Stimulated activated CD4-positive, alpha-beta T cell treated with anti-CD3 and anti-CD28 coated beads, Interleukin-15, amount 100 ng/mL, for 24 hours (primary cell): Measurements from ENCODE around the gene INAFM1.
"Not testable (repeated sequence)": the region's sequence is repeated elsewhere in the genome, so short reads cannot be mapped to it uniquely, and the experiment has no call there.

Experiments used
- DNase-seq: peaks from one replicate; pipeline ENCODE4 v3.0.0-alpha.2; 2020

Gene INAFM1

DNA sequence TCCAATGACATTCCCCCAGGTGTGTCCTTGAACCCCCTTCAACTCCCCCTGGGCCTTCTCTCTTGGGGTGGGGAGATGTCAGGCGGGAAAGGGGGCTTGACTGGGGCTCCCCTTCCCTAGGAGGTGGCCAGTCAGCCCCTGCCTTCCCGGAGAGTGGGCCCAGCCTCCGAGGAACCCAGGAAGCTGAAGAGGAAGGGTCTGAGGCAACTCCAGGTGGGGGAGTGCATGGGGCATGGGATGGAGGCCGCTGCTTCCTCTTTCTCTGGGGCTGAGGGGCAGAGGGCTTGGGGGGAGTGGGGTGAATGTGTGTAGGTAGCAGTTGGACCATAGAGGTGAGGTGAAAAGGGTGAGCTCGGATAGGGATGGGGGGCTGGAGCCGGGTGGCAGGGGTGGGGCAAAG, 2.7 kb upstream of the INAFM1 start:
- DNase-seq = no peak

DNA sequence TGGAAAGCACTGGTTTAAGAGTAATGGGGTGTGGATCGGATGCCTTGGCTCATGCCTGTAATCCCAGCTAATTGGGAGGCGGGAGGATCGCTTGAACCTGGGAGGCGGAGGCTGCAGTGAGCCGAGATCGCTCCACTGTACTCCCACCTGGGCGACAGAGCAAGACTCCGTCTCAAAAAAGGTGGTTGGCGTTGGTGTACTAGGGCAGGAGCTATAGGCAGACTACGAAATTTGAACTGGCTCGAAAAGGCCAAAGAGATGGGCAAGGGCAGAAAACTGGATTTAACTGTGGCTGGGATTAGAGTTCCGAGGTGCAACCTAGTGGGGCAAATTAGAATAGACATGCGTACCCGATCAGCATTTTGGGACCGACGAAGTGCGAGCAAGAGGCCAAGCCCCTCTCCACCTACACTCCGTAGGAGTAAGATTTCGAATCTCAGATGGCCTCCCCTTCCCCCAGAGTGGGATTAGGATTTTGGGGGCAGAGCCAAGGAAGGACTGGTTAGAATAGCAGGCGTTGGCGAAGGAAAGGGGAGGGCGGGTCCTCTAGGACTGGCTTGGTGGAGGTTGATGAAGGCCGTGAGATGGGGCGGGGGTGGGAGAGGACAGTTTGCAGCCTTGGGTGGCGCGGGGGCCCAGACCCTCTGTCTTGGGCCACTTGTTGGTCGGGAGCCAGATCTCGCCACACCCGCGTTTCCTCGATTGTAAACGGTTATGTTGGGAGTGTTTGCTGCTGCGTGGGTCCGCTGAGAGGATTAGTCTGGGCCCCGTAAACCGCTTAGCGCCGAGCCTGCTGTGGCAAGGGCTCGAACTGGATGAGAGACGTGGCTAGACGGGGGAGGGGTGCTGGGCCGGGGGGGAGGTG, 2.0 kb upstream of the INAFM1 start:
- DNase-seq = no peak

DNA sequence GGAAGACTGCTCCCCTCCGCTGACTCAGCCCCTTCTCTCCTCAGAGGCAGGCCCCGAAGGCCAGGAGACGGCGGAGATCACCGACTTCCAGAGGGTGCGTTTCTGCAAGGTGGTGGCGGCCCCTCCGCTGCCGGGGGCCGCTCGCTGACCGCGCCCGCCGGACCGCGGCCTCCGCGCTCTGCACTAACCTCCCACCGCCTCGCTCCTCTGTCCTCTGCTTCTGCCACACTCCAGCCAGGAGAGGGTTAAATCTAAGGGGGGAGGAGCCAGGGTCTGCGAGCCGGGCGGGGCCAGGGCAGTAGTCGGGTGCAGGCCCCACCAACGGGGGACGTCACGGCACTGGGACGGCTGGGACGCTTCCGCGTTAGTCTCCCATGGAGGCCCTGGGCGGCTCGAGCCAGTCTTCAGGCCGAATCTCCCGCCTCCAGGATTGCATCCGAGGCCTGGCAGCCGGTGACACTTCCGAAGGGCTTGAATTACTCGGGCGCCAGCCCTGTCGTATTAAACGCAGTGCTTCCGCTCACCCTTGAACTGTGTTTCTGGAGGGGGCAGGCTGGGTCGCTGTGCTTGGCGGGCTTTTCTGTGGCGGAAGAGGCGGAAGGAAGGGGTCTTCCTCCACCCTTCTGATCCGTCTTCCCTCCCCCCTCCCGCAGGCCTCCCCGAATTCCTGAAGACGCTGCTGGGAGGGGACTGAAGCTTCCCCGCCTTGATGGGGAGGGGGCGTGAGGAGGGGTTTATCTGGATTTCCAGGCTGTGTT, 1.2 kb upstream of the INAFM1 start:
- DNase-seq = peak; percentile 93

DNA sequence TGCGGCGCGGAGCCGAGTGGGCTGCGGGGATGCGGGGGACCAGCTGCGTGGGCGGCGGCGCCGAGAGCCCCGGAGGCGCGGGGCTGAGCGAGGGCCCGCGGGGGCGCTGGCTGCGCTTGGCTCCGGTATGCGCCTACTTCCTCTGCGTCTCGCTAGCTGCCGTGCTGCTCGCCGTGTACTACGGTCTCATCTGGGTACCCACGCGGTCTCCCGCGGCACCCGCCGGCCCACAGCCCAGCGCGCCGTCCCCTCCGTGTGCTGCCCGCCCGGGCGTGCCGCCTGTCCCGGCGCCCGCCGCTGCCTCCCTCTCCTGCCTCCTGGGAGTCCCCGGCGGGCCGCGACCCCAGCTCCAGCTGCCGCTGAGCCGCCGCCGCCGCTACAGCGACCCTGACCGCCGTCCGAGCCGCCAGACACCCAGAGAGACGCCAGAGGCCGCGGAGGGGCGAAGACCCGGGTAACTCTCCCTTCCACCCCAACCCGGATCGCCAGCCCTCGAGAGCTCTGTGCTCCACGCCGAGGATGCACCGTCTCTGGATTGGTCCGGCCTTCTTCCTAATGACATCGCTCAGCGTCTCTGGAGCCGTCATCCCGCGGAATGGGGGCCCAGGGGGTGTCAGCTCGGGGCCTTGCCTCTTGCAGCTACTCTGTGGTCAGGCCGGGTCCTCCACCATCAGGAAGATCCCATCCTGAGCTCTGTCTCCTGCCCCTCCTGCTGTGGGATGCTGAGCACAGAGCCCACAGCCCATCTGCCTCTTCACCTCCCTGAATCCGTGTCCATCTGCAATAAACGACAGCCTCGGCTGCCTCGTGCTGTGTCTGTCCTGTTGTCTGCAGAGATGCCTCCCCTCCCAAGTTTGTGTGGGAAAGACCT, 441 bp downstream of the INAFM1 start:
- no peak for DNase-seq

DNA sequence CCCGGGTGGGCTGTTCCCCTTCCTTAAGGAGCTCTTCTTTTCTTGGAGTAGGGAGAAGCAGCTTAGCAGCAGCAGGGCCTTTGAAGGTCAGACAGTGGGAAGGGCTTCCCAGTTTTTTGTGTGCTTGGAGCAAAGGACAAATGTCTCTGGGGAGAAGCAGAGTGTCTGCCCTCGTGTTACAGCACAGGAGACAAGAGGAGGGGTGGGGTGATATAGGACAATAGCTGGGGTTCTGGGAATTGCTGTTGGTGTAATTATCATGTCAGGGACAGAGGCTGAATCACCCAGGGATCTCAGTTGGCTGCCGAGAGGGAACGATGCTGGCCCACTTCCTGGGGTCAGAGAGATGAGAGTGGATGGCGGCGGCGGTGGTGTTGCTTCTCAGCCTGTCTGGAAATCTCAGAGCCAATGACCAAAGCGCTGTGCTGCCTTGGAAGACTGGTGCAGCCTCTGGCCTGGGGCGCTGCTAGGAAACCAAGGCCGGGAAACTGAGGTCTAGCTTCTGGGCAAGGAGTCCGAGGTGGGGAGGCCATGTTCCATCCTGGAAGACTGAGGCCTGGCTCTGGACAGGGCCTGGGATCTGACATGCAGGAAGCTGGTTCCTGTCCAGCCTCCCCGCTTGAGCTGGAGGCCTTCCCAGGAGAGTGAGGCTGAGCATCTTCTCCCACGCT, 1.2 kb downstream of the INAFM1 start:
- no peak for DNase-seq

DNA sequence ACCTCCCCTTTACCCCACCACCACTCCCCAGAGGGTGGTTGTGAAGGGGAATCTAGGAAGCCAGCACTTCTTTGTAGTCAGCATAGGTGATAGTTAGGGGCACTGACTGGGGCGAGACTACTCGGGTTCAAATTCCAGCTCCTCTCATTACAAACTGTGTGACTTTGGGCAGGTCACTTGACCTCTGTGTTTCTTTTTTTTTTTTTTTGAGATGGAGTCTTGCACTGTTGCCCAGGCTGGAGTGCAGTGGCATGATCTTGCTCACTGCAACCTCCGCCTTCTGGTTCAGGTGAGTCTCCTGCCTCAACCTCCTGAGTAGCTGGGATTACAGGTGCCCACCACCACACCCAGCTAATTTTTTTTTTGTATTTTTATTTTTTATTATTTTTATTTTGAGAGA, 1.8 kb downstream of the INAFM1 start:
- not testable (repeated sequence) for DNase-seq

DNA sequence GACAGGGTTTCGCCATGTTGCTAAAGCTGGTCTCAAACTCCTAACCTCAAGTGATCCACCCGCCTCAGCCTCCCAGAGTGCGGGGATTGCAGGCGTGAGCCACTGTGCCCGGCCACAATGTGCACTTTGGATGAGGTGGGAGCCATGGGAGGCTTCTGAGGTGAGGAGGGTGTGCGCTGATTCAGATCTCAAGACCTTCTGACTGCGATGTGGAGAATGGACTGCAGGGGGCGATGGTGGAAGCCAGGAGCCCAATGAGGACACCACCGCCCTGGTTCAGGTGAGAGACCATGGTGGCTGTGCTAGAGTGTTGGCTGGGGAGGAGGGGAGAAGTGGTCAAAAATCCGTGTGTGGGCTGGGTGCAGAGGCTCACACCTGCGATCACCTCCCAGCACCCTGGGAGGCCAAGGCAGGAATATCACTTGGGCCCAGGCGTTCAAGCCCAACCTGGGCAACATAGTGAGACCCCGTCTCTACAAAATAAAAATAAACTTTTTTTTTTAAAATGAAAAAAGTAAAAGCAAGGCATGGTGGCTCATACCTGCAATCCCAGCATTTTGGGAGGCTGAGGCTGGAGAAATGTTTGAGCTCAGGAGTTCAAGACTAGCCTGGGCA, 5.6 kb downstream of the INAFM1 start:
- peak; percentile 76 for DNase-seq

DNA sequence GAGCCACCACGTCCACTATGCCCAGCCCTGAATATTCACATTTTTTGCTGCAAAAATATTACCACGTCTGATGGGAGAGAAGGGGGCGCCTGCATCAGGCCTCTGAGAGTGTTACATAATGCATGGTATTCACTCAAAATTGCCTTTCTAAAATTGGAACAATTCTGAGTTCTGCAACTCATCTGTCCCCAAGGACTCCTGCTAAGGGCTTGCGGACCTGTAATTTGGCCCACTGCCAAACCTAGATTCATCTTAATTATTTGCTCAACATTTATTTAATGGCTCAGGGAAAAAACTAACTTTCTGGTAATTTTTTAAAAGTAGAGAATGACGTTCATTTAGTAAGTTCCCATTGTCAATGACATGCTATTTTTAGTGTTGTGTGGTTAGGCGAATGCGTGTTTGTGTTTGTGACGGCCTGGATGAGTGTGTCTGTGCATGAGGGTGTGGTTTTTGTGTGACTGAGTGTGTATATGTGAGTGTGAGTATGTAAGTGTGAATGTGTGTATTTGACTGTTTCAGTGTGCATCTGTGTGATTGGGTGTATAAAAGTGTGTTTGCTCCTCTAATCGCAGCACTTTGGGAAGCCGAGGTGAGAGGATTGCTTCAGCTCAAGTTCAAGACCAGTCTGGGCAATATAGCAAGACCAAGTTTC, 8.8 kb downstream of the INAFM1 start:
- no peak for DNase-seq

DNA sequence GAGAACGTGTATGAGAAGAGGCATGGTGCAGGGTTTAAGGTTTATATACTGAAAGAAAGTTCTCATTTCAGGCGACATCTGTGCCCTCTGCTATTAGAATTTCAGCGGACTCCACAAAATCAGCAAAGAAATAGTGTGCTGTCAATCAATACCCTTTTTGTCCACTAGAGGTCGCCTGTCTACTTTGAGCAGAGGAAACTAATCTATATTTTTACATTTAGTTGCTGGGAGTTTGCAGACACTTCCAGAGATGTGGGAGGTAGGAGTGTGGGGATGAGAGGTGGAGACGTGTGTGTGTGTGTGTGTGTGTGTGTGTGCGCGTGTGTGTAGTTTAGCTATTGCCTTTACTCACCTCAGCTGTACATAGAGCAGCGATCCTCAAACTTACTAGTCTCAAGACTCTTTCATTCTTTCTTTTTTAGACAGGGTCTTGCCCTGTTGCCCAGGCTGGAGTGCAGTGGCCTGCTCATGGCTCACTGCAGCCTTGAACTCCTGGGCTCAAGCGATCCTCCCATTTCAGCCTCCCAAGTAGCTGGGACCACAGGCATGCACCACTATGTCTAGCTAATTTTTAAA, 9.7 kb downstream of the INAFM1 start:
- peak; percentile 48 for DNase-seq

DNA sequence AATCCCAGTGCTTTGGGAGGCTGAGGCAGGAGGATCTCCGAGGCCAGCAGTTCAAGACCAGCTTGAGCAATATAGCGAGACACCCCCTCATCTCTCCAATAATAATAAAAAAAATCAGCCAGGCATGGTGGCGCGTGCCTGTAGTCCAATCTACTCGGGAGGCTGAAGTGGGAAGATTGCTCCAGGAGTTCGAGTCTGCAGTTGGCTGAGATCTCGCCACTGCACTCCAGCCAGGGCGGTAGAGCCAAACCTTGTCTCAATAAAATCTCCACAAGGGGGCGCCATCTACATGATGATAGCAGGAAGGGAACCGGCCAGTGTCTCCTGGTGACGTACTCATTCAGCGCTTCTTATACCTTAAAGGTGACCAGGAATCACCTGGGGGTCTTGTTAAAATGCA, 21.4 kb downstream of the INAFM1 start:
- peak; percentile 84 for DNase-seq

DNA sequence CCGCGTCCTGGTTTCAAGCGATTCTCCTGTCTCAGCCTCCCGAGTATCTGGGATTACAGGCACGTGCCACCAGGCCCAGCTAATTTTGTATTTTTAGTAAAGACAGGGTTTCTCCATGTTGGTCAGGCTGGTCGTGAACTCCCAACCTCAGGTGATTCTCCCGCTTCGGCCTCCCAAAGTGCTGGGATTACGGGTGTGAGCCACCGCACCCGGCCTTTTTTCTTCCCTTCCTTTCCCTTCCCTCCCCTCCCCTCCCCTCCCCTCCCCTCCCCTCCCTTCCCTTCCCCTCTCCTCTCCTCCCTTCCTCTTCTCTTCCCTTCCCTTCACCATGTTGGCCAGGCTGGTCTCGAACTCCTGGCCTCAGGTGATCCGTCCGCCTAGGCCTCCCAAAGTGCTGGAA, 26.2 kb downstream of the INAFM1 start:
- DNase-seq = not testable (repeated sequence)

DNA sequence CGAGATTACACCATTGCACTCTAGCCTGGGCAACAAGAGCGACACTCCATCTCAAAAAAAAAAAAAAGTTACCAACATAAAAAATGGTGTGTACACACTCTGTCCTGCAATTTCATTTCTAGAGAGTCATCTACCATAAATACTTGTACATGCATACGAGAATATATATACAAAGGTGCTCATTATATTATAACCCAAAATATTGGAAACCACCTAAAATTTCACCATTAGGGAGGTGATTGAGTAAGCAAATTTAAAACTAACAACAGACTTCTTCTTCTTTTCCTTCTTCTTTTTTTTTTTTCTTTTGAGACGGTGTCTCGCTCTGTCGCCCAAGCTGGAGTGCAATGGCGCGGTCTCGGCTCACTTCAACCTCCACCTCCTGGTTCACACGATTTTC, 27.6 kb downstream of the INAFM1 start:
- no peak for DNase-seq

DNA sequence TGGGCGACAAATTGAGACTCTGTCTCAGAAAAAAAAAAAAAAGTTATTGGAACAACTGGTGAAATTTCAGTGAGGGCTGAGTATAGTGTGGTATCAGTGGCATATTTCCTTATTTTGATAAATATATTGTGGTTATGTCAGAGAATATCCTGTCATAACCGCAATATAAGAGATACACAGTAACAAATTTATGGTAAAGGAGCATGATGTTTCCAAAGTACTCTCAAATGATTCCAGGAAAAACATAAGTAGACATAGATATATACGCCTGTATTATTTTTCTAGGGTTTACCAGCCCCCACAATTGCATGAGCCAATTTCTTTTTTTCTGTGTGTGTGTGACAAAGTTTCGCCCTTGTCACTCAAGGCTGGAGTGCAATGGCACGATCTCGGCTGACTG, 29.3 kb downstream of the INAFM1 start:
- no peak for DNase-seq

DNA sequence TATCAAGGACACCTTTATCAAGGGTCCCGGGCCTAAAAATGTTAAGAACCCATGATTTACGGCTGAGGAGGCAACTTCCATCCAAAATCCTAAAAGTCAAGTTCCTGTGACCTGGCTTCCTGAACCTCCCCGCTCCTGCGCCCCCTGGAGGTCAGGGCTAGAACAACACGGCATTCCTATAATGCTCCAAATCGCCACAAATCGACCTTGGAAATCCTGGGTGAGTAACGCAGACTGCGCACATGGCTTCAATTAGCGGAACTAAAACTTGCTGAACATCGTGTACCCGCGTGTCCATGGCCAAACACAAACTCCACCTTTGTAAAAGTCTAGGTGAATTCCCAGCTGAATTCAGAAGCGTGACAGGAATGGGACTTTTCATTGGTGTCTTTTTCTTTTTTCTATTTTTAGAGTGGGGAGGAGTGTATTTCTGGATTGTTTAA, 30.6 kb downstream of the INAFM1 start:
- peak; percentile 71 for DNase-seq

DNA sequence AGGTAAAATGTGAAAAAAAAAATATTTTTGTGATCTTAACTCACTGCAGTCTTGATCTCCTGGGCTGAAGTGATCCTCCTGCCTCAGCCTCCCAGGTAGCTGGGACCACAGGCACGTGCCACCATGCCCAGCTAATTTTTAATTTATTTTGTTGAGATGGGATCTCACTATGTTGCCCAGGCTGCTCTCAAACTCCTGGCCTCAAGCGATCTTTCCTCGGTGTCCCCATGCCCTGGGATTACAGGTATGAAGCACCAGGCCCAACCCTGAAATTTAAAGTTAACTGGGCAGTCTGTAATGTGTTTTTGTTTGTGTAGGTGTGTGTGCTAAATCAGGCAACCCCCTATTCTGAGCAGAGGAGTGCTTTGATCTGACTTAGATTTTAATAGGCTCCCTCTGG, 31.6 kb downstream of the INAFM1 start:
- DNase-seq = no peak

DNA sequence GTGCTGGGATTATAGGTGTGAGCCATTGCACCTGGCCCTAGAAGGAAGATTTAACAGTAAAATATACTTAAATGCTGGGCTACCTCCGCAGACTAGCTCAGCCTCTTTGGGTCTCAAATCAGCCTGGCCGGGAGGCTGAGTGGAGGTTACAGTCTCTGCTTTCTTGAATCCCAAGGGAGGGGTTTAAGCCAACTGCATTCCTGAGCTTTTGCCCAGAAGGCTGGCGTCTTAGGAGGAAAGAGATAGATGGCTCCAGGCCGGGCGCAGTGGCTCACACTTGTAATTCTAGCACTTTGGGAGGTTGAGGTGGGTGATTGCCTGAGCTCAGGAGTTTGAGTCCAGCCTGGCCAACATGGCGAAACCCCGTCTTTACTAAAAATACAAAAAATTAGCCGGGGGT, 34.4 kb downstream of the INAFM1 start:
- DNase-seq = no peak

DNA sequence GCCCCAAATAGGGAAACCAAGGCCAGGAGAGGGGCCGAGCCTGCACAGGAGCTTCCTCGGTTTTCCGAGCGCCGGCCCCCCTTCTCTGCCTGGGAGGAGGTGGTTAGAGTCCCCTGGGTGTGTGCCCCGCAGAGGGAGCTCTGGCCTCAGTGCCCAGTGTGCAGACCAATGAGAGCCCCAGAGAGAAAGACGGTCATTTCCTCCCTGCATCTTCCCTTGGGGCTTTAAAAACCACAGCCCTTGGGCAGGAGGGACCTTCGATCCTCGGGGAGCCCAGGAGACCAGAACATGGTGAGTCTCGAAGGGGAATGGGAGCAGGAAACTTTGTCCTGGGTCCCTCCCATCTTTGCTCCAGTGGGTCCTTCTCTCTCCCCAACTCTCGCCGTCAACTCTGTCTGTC, 34.9 kb downstream of the INAFM1 start, which contains the start of gene C5AR1:
Gene C5AR1 (plus strand): TSS at position 254 of the 400 bp plus-strand sequence. CDS start 35 bp downstream, at position 289.
- DNase-seq = no peak

DNA sequence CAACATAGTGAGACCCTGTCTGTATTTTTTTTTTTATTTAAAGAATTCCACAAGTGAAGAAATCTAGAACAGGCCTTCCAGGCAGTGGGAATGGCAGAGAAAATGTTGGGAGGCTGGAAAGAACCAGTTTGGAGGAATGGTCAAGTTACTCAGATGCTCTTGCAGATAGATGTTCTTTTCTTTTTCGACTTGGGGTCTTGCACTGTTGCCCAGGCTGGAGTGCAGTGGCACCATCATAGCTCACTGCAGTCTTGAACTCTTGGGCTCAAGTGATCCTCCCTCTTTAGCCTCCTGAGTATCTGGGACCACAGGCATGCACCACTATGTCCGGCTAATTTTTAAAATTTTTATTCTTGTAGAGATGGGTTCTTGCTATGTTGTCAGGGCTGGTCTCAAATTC, 35.6 kb downstream of the INAFM1 start:
- no peak for DNase-seq

DNA sequence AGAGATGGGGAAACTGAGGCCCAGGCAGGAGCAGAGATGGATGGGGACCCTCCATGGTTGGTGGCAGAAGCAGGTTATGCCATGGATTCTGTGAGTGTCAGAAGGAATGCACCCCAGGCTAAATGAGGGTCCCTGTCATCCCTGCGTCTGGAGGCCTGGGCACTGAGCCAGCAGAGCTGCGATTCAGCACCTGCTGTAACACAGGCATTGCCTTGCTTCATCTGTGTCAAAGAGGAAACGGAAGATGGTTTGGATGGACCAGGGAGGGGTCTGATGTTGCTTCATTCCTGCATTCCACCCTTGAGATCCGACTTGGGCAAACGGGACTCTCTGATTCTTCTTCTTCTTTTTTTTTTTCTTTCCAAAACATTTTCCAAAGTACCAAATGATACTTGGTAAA, 36.1 kb downstream of the INAFM1 start:
- DNase-seq = no peak

DNA sequence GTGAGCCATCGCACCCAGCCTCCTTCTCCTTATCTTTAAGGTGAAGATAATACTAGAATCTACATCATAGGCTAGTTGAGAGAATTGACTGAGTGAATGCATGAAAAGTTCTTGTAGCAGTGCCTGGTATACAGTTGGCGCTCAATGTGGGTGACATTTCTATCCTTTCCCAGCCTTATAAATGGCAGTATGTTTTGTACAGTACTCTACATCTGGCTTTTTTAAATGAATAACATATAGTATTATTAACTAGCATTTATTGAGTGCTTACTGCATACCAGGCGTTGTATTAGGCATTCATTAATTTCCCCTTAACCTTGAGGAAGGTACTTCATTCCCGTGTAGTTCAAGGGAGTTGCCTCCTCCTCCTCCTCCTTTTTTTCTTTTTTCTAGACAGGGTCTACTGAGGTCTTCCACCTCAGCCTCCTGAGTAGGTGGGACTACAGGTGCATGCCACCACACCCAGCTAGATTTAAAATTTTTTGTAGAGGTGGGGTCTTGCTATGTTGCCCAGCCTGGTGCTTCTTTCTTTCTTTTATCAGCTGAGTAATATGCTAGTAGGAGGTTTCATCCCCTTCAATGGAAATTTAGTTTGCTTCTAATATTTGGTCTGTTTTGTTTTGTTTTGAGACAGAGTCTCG, 37.8 kb downstream of the INAFM1 start:
- no peak for DNase-seq
